Osteoblast (primary cell): ENCODE results near the gene ZNF804A. TPM values are rescaled to one million over a fixed set of nuclear protein-coding genes. Genes with fewer than 3 reads are reported as not detected.

Experiments
- DNase-seq: peaks from one replicate; pipeline ENCODE4 v3.0.0; 2011; ENCODE audit warnings: low spot score, mixed read lengths; ENCODE audit not compliant: insufficient read length; ENCODE audit errors: missing footprints
- H2AFZ ChIP-seq: 2 replicates; pipeline ENCODE4 v1.6.0; 2011; ENCODE audit warnings: mild to moderate bottlenecking, low read length
- H3K27ac ChIP-seq: 2 replicates; pipeline ENCODE4 v1.5.1; 2011; ENCODE audit warnings: mild to moderate bottlenecking, low read depth, low read length, moderate library complexity
- H3K27me3 ChIP-seq: 2 replicates; pipeline ENCODE4 v1.6.0; 2012; ENCODE audit warnings: mild to moderate bottlenecking, control low read depth, inconsistent platforms, low read length, moderate library complexity; ENCODE audit not compliant: insufficient read depth
- H3K36me3 ChIP-seq: 2 replicates; pipeline ENCODE4 v1.5.1; 2011; ENCODE audit warnings: mild to moderate bottlenecking, low read length, control low read depth, moderate library complexity; ENCODE audit not compliant: insufficient read depth
- H3K4me1 ChIP-seq: 2 replicates; pipeline ENCODE4 v1.5.1; 2011; ENCODE audit warnings: mild to moderate bottlenecking, low read length, control low read depth, moderate library complexity; ENCODE audit not compliant: insufficient read depth
- H3K4me2 ChIP-seq: 2 replicates; pipeline ENCODE4 v1.6.0; 2011; ENCODE audit warnings: mild to moderate bottlenecking, low read length; ENCODE audit not compliant: insufficient read depth
- H3K4me3 ChIP-seq: fragments of 200-600 bp; sonication (generic); 3 replicates; pipeline ENCODE4 v1.5.1; 2012; ENCODE audit warnings: mild to moderate bottlenecking, low read length, inconsistent platforms; ENCODE audit not compliant: insufficient read depth
- H3K79me2 ChIP-seq: 2 replicates; pipeline ENCODE4 v1.6.0; 2012; ENCODE audit warnings: mild to moderate bottlenecking, low read length, control low read depth, inconsistent platforms; ENCODE audit not compliant: insufficient read depth
- H3K9me3 ChIP-seq: 2 replicates; pipeline ENCODE4 v1.5.1; 2011; ENCODE audit warnings: low read depth, low read length, control low read depth
- H4K20me1 ChIP-seq: 2 replicates; pipeline ENCODE4 v1.6.0; 2012; ENCODE audit warnings: mild to moderate bottlenecking, low read length, control low read depth; ENCODE audit not compliant: insufficient read depth
- CTCF ChIP-seq: IDR thresholded peaks from 2 replicates; pipeline ENCODE4 v1.5.1; 2011; ENCODE audit warnings: mild to moderate bottlenecking, low read depth, low read length, moderate library complexity; ENCODE audit errors: extremely low read depth
- total RNA-seq: library from RNA; depleted of rRNA; stranded (reverse); fragments of >200 nt; gene quantifications from 2 replicates; pipeline ENCODE4 v1.2.3, GENCODE V29; 2012

ZNF804A gene
- total RNA-seq, 1 donor = not detected

- DNase-seq = no peak
- TF ChIP-seq CTCF = no peak
- no peak overlapping the region for H3K4me2 ChIP-seq
- H3K4me1 ChIP-seq = no peaks in the 10 kb centered on the region
- no peak overlapping the region for H2AFZ ChIP-seq
- no peaks in the 10 kb centered on the region for H3K27me3 ChIP-seq
- no peak overlapping the region for H3K4me3 ChIP-seq
- no peaks in the 10 kb centered on the region for H3K9me3 ChIP-seq
- H3K36me3 ChIP-seq = no peaks in the 10 kb centered on the region
- H3K27ac ChIP-seq = no peak overlapping the region
- H3K79me2 ChIP-seq = no peaks in the 10 kb centered on the region
- no peaks in the 10 kb centered on the region for H4K20me1 ChIP-seq
Measured at GRCh38 chr2:184637781-184638180, 39.5 kb downstream of the ZNF804A start.

- no peak for TF ChIP-seq CTCF
- Histone ChIP-seq H3K4me1 (no peaks in the 10 kb centered on the region), H3K4me3 (no peak overlapping the region), H3K36me3 (no peaks in the 10 kb centered on the region), H2AFZ (no peak overlapping the region), H3K79me2 (no peaks in the 10 kb centered on the region), H3K27ac (no peak overlapping the region), H3K4me2 (no peak overlapping the region), H4K20me1 (no peaks in the 10 kb centered on the region), H3K9me3 (no peaks in the 10 kb centered on the region), H3K27me3 (no peaks in the 10 kb centered on the region)
- no peak for DNase-seq
Measured at GRCh38 chr2:184644685-184645084, 46.4 kb downstream of the ZNF804A start.

- no peak overlapping the region for H3K27ac ChIP-seq
- no peaks in the 10 kb centered on the region for H3K36me3 ChIP-seq
- no peaks in the 10 kb centered on the region for H3K4me1 ChIP-seq
- no peak overlapping the region for H3K4me3 ChIP-seq
- TF ChIP-seq CTCF = no peak
- H4K20me1 ChIP-seq = no peaks in the 10 kb centered on the region
- no peaks in the 10 kb centered on the region for H3K9me3 ChIP-seq
- no peak overlapping the region for H2AFZ ChIP-seq
- no peaks in the 10 kb centered on the region for H3K27me3 ChIP-seq
- H3K79me2 ChIP-seq = no peaks in the 10 kb centered on the region
- H3K4me2 ChIP-seq = no peak overlapping the region
- no peak for DNase-seq
Measured at GRCh38 chr2:184646177-184646576, 47.8 kb downstream of the ZNF804A start.

GRCh38 chr2:184646593-184646992 lies 48.3 kb downstream of the ZNF804A start:
- Histone ChIP-seq H2AFZ (no peak overlapping the region), H3K4me2 (no peak overlapping the region), H3K79me2 (no peaks in the 10 kb centered on the region), H3K27ac (no peak overlapping the region), H3K4me3 (no peak overlapping the region), H3K4me1 (no peaks in the 10 kb centered on the region), H4K20me1 (no peaks in the 10 kb centered on the region), H3K36me3 (no peaks in the 10 kb centered on the region), H3K27me3 (no peaks in the 10 kb centered on the region), H3K9me3 (no peaks in the 10 kb centered on the region)
- TF ChIP-seq CTCF = no peak
- no peak for DNase-seq
